Measurements from ENCODE around the gene PDCD1LG2.
"Not testable (repeated sequence)": the region's sequence is repeated elsewhere in the genome, so short reads cannot be mapped to it uniquely, and the experiment has no call there.

Gene PDCD1LG2

GRCh38 chr9:5569891-5570290 lies 59.6 kb downstream of the PDCD1LG2 start:
- DNase-seq: no peak

- DNase-seq: no peak
Observed at GRCh38 chr9:5571629-5572232, 61.4 kb downstream of the PDCD1LG2 start.

GRCh38 chr9:5574097-5574496 lies 63.8 kb downstream of the PDCD1LG2 start:
- DNase-seq: no peak

GRCh38 chr9:5575000-5575399 lies 64.7 kb downstream of the PDCD1LG2 start:
- no peak for DNase-seq

GRCh38 chr9:5577225-5577624 lies 66.9 kb downstream of the PDCD1LG2 start:
- DNase-seq: no peak

GRCh38 chr9:5578018-5578697 lies 67.8 kb downstream of the PDCD1LG2 start:
- DNase-seq: no peak

GRCh38 chr9:5578698-5579085 lies 68.4 kb downstream of the PDCD1LG2 start:
- DNase-seq: no peak

GRCh38 chr9:5579881-5580280 lies 69.5 kb downstream of the PDCD1LG2 start:
- no peak for DNase-seq

GRCh38 chr9:5580650-5581049 lies 70.3 kb downstream of the PDCD1LG2 start:
- no peak for DNase-seq

- DNase-seq: not testable (repeated sequence)
Observed at GRCh38 chr9:5581706-5582105, 71.4 kb downstream of the PDCD1LG2 start.

GRCh38 chr9:5582835-5583195 lies 72.5 kb downstream of the PDCD1LG2 start:
- DNase-seq: peak; percentile 49

GRCh38 chr9:5586391-5586802 lies 76.1 kb downstream of the PDCD1LG2 start:
- peak; percentile 28 for DNase-seq

- peak; percentile 81 for DNase-seq
Observed at GRCh38 chr9:5587024-5587423, 76.7 kb downstream of the PDCD1LG2 start.

GRCh38 chr9:5592231-5592630 lies 81.9 kb downstream of the PDCD1LG2 start:
- no peak for DNase-seq

- DNase-seq: no peak
Observed at GRCh38 chr9:5592904-5593303, 82.6 kb downstream of the PDCD1LG2 start.

GRCh38 chr9:5593904-5594303 lies 83.6 kb downstream of the PDCD1LG2 start:
- no peak for DNase-seq

- DNase-seq: no peak
Observed at GRCh38 chr9:5596173-5596572, 85.8 kb downstream of the PDCD1LG2 start.

- no peak for DNase-seq
Observed at GRCh38 chr9:5608298-5609225, 98.2 kb downstream of the PDCD1LG2 start.

GRCh38 chr9:5609226-5609596 lies 98.9 kb downstream of the PDCD1LG2 start:
- no peak for DNase-seq

GRCh38 chr9:5610491-5610890 lies 100.2 kb downstream of the PDCD1LG2 start:
- no peak for DNase-seq

- no peak for DNase-seq
Observed at GRCh38 chr9:5611321-5612184, 101.2 kb downstream of the PDCD1LG2 start.

GRCh38 chr9:5612185-5612530 lies 101.8 kb downstream of the PDCD1LG2 start:
- DNase-seq: no peak

- DNase-seq: no peak
Observed at GRCh38 chr9:5614192-5614591, 103.9 kb downstream of the PDCD1LG2 start.
